GM20431 (cell line): Measurements from ENCODE around the gene CCR8.
"Not testable (repeated sequence)": the region's sequence is repeated elsewhere in the genome, so short reads cannot be mapped to it uniquely, and the experiment has no call there.

ENCODE experiments used
- in situ Hi-C: fragments of 300-500 bp; cut with MseI, MboI; formaldehyde crosslinking; loops from one replicate; pipeline ENCODE4 v1.15.0; 2020; ENCODE audit warnings: low sequenced_read_pairs; ENCODE audit not compliant: unreplicated experiment

Gene CCR8

GRCh38 chr3:39343076-39343717, 13.7 kb downstream of the CCR8 start:
- in situ Hi-C loops = no loop called here

GRCh38 chr3:39343760-39344159, 14.3 kb downstream of the CCR8 start:
- in situ Hi-C loops = no loop called here

DNA sequence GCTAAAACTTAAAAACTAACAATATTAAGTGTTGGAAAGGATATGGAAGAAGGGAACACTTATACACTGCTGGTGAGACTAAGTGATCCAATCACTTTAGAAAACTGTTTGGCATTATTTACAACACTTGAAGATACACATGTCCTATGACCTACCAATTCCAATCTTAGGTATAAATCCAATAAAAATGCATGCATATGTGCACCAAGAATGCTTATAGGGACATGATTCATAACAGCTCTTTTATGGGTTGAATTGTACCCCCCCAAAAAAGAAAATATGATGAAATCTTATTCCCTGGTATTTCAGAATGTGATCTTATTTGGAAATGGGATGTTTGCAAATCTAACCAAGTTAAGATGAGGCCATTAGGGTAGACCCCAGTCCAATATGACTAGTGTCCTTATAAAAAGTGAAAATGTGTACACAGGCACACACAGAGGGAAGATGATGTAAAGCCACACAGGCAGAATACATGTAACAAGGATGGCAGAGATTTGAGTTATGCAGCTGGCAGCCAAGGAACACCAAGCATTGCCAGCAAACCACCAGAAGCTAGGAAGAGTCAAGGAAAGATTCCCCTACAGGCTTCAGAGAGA, 15.3 kb downstream of the CCR8 start:
- in situ Hi-C loops = no loop called here

DNA sequence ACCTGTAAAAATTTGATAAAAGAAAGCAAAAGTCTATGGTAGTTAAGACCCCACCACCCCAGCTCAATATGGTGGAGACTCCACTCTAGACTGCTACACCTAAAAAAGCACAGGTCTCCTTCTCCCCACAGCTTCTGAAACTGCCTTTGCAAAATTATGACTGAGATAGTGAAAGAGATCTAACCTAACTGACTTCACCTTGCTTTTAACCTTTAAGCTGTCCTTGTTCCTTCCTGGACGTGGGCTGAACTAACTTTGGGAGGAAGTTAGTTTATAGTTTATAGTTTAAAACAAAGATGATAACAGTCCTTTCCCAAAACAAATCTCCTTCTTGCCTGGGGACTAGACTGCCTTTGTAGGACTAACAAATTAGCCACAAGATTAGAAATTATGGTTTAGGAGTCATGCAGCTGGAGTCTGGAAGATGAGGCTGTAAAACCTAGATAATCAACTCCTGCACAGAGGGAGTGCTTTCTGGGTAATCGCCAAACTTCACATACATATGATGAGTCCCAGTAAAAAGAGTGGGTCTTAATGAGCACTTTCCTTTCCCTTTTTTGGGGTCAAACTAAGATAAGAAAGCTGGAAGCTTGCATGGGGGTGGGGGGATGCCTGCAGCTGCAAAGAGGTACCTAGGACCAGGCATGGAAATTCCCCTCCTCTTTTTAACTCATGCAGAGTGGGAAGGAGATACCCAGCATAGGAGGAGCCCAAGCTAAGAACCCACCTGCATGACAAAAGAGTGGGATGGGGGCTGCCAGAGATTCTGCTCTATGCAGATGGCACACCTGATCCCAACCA, 17.5 kb downstream of the CCR8 start:
- in situ Hi-C loops = no loop called here

DNA sequence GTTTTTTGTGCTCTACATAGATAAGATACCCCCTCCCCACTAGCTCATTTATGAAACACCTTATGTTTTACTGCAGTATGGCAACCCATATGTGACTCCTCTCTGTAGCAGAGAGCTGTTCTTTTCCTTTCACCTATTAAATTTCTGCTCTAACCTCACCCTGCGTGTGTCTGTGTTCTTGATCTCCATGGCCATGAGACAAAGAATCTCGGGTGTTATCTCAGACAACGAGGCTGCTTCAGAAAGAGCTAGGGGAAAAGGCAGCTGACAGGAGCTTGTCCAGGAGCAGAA, 18.0 kb downstream of the CCR8 start:
- in situ Hi-C loops = no loop called here

- in situ Hi-C loops = no loop called here
These were observed 19.6 kb downstream of the CCR8 start for GRCh38 chr3:39349080-39349479.

- in situ Hi-C loops = no loop called here
These were observed 21.2 kb downstream of the CCR8 start for GRCh38 chr3:39350714-39351113.

DNA sequence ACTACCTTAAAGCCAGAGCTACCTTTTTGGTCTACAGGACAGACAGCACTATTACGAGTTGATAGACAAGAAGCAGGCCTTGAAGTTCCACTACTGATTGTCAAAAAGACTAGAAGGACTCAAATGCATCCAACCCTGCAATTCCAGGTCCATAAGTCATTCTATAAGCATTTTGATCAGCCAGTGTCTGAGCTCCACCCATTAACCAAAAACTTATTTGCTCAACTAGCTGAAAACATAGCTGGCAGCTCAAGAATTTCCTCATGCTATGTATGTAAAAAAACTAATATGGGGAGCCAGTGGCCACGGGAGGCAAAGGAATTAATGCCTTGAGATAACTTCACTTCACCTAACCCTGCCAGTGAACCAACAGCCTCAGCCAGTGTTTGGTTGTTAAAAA, 21.6 kb downstream of the CCR8 start:
- in situ Hi-C loops = not testable (repeated sequence)

DNA sequence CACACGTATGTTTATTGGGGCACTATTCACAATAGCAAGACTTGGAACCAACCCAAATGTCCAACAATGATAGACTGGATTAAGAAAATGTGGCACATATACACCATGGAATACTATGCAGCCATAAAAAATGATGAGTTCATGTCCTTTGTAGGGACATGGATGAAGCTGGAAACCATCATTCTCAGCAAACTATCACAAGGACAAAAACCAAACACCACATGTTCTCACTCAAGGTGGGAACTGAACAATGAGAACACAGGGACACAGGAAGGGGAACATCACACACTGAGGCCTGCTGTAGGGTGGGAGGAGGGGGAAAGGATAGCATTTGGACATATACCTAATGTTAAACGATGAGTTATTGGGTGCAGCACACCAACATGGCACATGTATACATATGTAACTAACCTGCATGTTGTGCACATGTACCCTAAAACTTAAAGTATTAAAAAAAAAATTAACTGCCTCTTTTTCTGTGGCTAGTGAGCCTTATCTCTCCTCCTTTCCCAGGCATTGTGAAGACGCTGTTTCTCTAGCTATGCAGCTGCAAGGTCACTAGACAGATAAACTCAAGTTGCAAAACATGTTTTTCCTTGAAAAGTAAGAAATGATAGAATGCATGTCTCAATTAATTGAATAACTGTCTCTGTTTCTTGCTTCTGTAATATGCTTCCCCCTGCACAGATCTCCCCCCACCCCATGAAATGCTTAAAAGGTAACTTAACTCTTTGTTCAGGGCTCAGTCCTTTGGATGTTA, 23.8 kb downstream of the CCR8 start:
- in situ Hi-C loops = not testable (repeated sequence)

DNA sequence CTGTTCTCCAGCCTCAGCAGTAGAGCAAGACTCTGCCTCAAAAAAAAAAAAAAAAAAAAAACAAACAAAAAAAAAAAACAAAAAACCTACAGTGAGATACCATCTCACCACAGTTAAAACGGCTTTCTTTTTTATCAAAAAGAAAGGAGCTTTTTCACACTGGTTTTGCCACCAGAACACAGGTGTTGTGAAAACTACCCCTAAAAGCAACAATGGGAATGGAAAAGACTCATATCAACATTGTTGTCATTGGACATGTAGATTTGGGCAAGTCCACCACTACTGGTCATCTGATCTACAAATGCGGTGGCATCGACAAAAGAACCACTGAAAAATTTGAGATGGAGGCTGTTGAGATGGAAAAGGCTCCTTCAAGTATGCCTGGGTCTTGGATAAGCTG, 28.8 kb downstream of the CCR8 start:
- in situ Hi-C loops = no loop called here

DNA sequence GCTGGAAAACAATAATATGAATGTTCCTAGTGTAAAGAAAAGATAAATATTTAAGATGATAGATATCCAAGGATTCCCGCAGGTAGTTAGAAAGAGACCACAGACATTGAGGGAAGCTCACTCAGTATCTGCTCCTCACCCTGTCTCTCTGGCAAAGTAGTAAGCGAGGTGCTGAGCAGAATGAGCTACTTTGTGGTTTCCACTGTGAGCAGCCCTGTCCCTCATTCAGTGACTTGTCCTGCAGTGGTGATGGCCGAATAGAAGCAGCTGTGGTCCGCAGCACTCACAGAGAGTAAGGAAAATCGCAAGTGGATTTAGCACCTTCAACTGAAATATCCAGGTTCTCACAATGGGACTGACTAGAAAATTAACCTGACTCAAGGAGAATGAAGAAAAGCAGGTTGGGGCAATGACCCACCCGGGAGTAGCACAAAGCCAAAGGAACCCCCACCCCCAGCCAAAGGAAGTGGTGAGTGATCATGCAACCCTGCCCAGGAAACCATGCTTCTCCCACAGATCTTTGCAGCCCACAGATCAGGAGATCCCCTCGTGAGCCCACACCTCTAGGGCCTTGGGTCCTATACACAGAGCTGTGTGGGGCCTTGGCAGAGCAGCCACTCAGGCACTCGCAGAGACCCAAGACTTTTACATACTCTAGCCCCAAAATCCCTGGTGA, 31.9 kb downstream of the CCR8 start:
- in situ Hi-C loops = no loop called here

DNA sequence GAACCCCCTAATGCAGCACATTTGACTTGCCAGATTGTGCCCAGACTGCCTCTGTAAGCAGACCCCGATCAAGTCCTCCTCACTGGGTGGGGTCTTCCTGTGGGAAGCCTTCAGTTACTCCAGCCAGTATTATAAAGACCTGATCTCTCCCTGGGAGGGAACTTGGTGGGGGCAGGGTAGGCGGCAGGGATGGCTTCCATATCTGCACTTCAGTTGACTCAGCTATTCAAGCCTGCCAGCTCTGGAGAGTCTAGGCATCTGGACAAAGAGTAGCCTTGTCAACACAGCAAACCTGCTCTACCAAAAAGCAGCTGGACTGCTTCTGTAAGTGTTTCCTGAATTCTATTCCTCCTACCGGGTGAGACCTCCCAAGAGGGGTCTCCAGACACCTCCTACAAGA, 32.7 kb downstream of the CCR8 start:
- in situ Hi-C loops = no loop called here

GRCh38 chr3:39362812-39363211, 33.3 kb downstream of the CCR8 start:
- in situ Hi-C loops = no loop called here

- in situ Hi-C loops = loop anchor here (10.0 kb wide), 1 partner anchor 186 kb away; no protein-coding TSS in a partner anchor
These were observed 40.9 kb downstream of the CCR8 start for GRCh38 chr3:39370450-39370849.

DNA sequence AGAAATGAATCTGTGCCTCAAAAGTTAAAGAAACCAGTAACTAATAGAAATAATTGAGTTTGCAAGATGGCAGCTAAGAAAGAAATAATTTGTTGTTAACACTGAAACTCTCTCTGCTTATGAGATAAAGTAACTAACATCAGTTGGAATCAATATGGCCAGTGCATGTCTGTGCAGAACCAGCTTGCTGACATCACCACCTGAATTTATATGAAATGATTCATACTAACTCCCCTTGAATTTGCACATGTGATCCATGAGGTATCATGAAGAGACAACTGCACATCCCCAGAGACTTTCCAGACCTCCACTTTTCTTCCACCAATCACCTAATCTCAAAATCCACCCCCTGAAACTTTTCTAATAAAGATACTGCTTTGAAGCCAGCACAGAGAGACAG, 43.3 kb downstream of the CCR8 start:
- in situ Hi-C loops = loop anchor here (10.0 kb wide), 1 partner anchor 188 kb away; no protein-coding TSS in a partner anchor

DNA sequence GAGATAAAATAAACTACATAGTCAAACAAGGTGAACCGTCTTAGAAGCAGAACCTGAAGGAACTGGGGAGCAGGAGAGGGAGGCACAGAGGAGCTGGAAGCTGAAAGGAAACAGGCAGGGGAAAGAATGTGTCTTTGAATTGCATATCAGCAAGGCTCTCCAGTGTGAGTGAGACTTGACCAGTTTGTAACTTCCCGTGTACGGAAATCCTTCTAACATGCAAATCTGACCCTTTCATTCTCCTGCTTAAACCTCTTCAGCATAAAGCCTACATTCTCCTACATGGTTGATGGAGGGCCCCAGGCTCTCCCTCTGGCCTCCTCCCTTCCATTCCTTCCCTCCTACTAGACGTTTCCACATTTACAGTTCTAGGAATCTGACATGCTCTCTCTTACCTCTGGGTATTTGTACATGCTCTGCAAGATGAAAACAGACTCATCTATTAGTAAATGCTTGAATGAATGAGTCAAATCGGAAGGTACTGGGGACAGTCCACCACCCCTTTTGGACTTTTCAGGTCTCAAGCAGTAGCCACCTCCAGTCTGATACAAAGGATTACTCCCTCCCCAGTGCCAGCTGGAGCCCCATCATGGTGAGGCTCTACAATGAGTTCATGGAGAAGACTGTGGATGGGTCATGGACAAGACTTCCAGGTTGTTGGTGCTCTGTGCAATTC, 47.6 kb downstream of the CCR8 start:
- in situ Hi-C loops = loop anchor here (10.0 kb wide), 1 partner anchor 192 kb away; no protein-coding TSS in a partner anchor

DNA sequence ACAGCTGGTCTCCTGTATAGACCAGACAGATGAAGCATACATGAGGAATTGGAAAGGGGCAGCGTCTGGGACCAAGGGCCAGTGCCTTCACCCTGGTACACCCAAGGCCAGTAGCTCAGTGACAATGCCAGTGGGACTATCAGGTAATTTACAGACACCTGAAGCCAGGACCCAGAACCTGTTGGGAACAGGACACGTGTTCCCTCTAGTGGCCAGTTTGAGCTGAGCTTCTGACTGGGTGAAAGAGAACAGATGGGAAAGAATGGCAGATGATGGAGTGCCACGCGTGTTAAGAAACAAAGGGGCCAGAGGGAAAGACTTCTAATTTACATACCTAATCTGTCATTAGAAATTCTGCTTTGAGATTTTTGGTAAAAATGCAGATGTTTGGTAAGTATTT, 48.6 kb downstream of the CCR8 start:
- in situ Hi-C loops = loop anchor here (10.0 kb wide), 1 partner anchor 193 kb away; no protein-coding TSS in a partner anchor

GRCh38 chr3:39378957-39379777, 49.7 kb downstream of the CCR8 start:
- in situ Hi-C loops = loop anchor here (10.0 kb wide), 1 partner anchor 194 kb away; no protein-coding TSS in a partner anchor

DNA sequence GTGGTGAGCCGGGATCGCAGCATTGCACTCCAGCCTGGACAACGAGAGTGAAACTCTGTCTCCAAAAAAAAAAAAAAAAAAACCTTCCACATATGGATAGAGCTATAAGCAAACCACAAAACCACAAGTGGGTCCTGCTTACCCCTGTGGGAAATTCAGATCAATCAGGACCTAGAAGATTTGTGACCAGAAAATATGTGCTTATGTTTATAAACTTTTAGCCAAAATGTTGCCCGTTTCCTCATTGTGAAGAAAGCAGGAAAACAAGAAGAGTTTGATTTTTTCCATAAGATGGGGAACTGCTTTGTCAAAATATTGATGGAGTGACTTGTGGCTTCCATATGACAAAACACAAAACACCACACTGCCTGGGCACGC, 50.3 kb downstream of the CCR8 start:
- in situ Hi-C loops = loop anchor here (10.0 kb wide), 1 partner anchor 195 kb away; no protein-coding TSS in a partner anchor
